ENCODE measurements around the gene XYLB.
"Not testable (repeated sequence)": the region's sequence is repeated elsewhere in the genome, so short reads cannot be mapped to it uniquely, and the experiment has no call there.

Gene XYLB

GRCh38 chr3:38346587-38347410 lies at the start of gene XYLB:
Gene XYLB, plus strand, starts transcription at chr3:38346785. Its CDS starts 84 bp downstream, at chr3:38346869.
- DNase-seq, result peak; percentile 75

GRCh38 chr3:38297053-38297452 lies 49.5 kb upstream of the XYLB start:
- DNase-seq, result not testable (repeated sequence)

- DNase-seq, result no peak
Measured at GRCh38 chr3:38297537-38297936, 49.0 kb upstream of the XYLB start.

GRCh38 chr3:38297947-38298711 lies 48.5 kb upstream of the XYLB start:
- DNase-seq, result no peak

- no peak for DNase-seq
Measured at GRCh38 chr3:38306941-38307340, 39.6 kb upstream of the XYLB start.

GRCh38 chr3:38307599-38307998 lies 39.0 kb upstream of the XYLB start:
- no peak for DNase-seq

GRCh38 chr3:38308456-38308855 lies 38.1 kb upstream of the XYLB start:
- DNase-seq, result no peak

- no peak for DNase-seq
Measured at GRCh38 chr3:38311476-38311875, 35.1 kb upstream of the XYLB start.

GRCh38 chr3:38311941-38312340 lies 34.6 kb upstream of the XYLB start:
- DNase-seq, result no peak

- DNase-seq, result no peak
Measured at GRCh38 chr3:38312356-38312755, 34.2 kb upstream of the XYLB start.

- DNase-seq, result no peak
Measured at GRCh38 chr3:38313263-38313662, 33.3 kb upstream of the XYLB start.

- no peak for DNase-seq
Measured at GRCh38 chr3:38313695-38314094, 32.9 kb upstream of the XYLB start.

- no peak for DNase-seq
Measured at GRCh38 chr3:38314112-38314763, 32.3 kb upstream of the XYLB start.

- no peak for DNase-seq
Measured at GRCh38 chr3:38314764-38315487, 31.7 kb upstream of the XYLB start.

- DNase-seq, result no peak
Measured at GRCh38 chr3:38315488-38316230, 30.9 kb upstream of the XYLB start.

- DNase-seq, result no peak
Measured at GRCh38 chr3:38316356-38317191, 30.0 kb upstream of the XYLB start.

GRCh38 chr3:38317192-38317759 lies 29.3 kb upstream of the XYLB start:
- no peak for DNase-seq

GRCh38 chr3:38318766-38319671 lies 27.6 kb upstream of the XYLB start:
- no peak for DNase-seq

- DNase-seq, result not testable (repeated sequence)
Measured at GRCh38 chr3:38320638-38321037, 25.9 kb upstream of the XYLB start.

- no peak for DNase-seq
Measured at GRCh38 chr3:38323060-38323459, 23.5 kb upstream of the XYLB start.

Measured in stimulated activated CD4-positive, alpha-beta T cell treated with anti-CD3 and anti-CD28 coated beads, Interleukin-1b, Interleukin-23, amount 100 ng/mL, for 48 hours (primary cell).